Fibroblast of pulmonary artery (primary cell): ENCODE measurements around the gene MGAT5.
"Not testable (repeated sequence)": the region's sequence is repeated elsewhere in the genome, so short reads cannot be mapped to it uniquely, and the experiment has no call there.

Experiments used
- DNase-seq: peaks from one replicate; pipeline ENCODE4 v3.0.0-alpha.2; 2010; ENCODE audit warnings: low read depth
- H3K4me3 ChIP-seq: replicated peaks from 2 replicates; pipeline ENCODE4 v1.5.1; 2011; ENCODE audit warnings: low read depth, mild to moderate bottlenecking, control low read depth, low read length, moderate library complexity
- CTCF ChIP-seq: IDR thresholded peaks from 2 replicates; pipeline ENCODE4 v1.5.1; 2011; ENCODE audit warnings: mild to moderate bottlenecking, control low read depth, low read length, inconsistent platforms; ENCODE audit errors: missing control alignments

MGAT5 gene

GRCh38 chr2:134468776-134469175 lies 214.9 kb downstream of the MGAT5 start:
- no peak for DNase-seq
- no peak overlapping the region for H3K4me3 ChIP-seq
- TF ChIP-seq CTCF, result no peak

- DNase-seq, result no peak
- no peak overlapping the region for H3K4me3 ChIP-seq
- no peak for TF ChIP-seq CTCF
Observed at GRCh38 chr2:134469516-134470115, 215.7 kb downstream of the MGAT5 start.

- no peak overlapping the region for H3K4me3 ChIP-seq
- TF ChIP-seq CTCF, result no peak
- DNase-seq, result no peak
Observed at GRCh38 chr2:134470561-134471168, 216.8 kb downstream of the MGAT5 start.

GRCh38 chr2:134476982-134477381 lies 223.1 kb downstream of the MGAT5 start:
- H3K4me3 ChIP-seq, DNase-seq: not testable (repeated sequence)

- H3K4me3 ChIP-seq, result no peak overlapping the region
- no peak for TF ChIP-seq CTCF
- no peak for DNase-seq
Observed at GRCh38 chr2:134479696-134480330, 225.9 kb downstream of the MGAT5 start.

- no peak overlapping the region for H3K4me3 ChIP-seq
- TF ChIP-seq CTCF, result no peak
- DNase-seq, result no peak
Observed at GRCh38 chr2:134482131-134482723, 228.4 kb downstream of the MGAT5 start.

GRCh38 chr2:134482766-134483340 lies 229.0 kb downstream of the MGAT5 start:
- H3K4me3 ChIP-seq, result no peak overlapping the region
- DNase-seq, result no peak
- no peak for TF ChIP-seq CTCF
